Activated effector memory CD4-positive, alpha-beta T cell treated with anti-CD3 and anti-CD28 coated beads, Interleukin-2, amount 50 U/mL, for 16 hours (primary cell): ENCODE data around the gene DYNLT2.

Experiments used
- DNase-seq: peaks from one replicate; pipeline ENCODE4 v3.0.0-alpha.2; 2020

The DYNLT2 gene, protein sequence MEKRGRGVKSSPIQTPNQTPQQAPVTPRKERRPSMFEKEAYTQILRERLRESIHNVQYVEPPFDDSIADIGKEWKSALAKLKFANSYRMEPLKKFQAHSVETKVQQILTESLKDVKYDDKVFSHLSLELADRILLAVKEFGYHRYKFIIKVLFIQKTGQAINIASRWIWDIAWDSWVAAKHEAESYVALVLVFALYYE

DNA sequence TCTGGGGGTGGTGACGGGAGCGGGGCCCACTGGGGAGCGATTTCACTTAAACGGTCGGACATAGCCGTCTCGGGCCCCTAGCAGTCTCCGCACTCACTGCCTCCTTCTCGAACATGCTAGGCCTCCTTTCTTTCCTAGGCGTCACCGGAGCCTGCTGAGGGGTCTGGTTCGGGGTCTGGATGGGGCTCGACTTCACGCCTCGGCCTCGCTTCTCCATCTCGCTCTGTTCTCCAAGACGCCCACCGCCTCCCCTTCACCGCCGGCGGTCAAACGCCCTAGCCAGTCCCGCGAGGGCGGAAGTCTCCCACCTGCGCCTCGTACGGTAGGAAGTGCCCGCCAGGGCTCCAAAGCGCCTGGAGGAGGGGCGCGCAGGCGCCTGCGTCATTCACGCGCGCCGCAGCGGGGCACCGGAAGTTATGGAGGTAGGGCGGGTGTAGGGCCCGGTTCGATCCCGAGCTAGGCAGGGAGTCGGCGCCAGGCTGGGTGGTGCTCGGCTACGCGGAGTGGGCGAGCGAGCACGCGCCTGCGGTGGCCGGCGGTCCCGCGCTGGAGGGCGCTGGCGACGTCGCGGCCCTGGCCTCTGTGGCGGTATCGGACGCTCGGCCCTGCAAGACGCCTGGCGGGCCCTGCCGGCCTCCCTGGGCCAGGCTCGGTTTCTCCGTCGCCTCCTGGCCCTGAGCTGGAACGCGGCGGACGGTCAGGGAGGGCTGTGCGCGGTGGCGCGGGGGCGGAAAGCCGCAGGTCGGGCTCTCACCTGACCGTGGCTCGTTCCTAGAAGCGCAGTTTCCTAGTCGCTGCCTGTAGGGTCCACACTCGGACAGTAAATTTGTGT is at the start of gene DYNLT2, which contains the start of gene ERMARD:
TSS of gene DYNLT2 (minus strand) at position 331 of the 832 bp plus-strand sequence. CDS start at position 217, 114 bp downstream.
TSS of gene ERMARD (plus strand) at position 381 of the 832 bp plus-strand sequence. CDS start at position 417, 36 bp downstream.
- DNase-seq = peak; percentile 98

DNA sequence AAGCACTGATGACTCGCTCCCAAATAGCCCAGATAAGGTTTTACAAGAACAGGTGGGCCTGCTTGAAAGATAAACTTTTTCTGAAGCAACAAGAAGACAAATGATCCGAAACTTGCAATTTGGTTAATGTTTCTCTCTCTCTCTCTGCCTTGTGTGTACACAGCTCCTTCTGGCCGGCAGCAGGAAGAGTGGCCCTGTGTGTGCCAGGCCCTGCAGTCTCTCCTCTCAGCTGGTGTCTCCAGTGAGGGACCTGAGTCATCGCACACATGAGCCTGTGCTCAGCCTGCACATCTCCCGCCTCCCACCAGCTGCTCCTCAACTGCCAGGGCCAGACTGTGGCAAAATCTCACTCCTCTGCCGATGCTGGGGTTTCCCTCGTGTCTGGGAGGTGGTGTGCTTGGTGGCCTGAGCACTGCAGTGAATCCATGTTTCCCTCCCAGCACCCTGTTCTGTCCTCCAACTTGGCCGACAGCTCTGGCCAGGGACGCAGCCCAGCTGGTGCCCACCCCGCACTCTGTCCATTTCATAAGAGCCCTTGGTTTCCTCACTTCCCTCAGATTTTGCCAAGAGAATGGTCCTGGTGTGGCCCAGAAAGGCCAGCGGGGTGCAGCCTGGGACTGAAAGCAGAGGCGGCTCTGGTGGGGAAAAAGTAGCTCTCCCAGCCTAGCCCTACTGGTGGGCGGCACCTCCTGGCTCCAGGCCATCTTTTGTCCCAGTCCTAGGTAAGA is 49.5 kb upstream of the DYNLT2 start:
- DNase-seq = peak; percentile 39

DNA sequence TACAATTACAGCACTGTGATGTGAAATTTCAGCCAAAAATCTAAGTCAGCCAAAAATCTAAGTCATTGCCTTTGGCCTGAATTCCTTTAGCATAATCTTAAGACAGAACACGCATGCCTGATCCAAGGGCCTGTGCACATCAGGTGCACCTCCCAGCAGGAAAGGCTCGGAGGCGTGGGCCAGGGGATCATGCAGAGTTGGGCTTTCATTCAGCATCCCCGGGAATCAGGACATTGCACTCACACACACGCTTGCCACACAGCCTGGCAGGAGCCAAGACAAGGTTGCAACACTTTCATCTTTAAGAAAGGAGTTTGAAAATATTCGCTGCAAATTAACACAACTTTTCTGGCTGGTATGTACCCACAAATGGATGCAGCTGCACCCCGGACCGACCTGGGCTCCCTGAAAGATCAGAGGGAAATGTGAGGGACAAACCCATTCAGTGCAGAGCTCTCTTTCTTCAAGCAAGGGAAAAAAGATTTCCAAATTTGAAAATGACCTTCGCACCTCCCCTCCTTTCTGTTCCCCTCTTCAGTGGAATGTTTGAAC is 48.8 kb upstream of the DYNLT2 start:
- no peak for DNase-seq

DNA sequence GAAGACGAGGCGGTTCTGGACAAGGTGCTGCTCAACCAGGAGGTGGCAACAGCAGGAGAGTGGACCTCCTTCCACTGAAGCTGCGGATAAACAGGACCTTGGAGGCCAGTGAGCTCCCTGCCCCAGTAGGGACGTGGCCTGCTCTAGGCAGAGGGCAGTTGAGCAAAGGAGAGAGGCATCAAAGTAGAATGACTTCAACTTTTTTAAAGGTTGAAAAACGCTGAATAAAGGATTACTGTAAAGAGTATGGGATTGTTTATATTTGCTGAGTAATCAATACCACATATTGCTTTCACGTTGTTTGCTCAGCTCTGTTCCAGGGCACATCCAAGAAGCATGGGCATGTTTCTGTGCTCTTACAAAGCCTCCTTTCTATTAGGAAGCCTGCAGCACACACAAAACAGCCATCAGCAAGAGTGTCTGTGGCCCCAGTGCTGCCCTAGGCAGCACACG is 48.1 kb upstream of the DYNLT2 start:
- no peak for DNase-seq

DNA sequence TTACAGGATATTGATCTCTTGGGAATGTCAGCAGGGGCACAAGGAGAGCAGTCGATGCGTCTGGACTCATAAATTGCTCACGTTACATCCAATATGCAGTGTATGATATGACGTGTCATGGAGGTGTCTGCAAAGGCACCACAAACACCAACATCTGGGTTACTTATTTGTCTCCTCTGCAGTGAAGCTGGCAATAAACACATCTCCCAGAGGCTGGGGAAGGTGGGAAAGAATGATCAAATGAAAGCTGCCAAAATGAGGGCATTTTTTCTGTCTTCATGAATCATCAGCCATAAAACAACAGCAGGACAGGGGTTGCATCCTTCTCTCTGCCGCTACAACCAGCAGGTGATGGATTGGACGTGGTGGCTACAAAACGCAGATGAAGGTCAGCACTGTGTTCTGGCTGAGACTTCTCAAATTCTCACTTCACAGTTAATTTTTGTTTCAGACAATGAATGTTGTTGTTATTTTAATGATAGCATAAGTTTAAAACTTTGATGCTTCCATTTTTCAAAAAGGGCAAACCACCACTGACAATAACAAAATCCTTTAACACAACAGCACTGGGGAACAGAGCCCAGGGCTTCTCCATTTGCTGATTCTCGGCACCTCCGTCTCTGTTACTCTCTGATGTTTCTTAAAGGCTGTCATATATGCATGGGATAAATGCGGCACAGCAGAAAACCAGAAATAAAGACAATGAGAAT is 47.5 kb upstream of the DYNLT2 start:
- no peak for DNase-seq

DNA sequence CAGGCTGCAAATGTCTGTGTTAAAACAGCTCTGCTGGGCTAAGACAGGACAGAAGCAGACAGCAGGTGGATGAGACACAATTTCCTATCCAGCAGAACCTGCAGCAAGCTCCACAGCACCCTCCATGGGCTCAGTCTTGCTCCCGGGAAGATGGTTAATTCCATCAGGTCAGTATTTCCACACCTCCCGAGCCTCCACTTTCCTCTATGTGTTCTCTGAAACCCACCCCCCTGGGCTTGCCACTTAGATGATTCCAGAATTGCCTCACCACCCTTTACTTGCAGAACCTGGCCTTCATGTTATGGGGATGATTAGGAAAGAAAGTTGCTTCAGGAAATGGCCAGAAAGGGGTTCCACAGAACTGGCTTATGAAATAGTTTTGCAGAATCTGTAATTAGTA is 43.8 kb upstream of the DYNLT2 start:
- no peak for DNase-seq

DNA sequence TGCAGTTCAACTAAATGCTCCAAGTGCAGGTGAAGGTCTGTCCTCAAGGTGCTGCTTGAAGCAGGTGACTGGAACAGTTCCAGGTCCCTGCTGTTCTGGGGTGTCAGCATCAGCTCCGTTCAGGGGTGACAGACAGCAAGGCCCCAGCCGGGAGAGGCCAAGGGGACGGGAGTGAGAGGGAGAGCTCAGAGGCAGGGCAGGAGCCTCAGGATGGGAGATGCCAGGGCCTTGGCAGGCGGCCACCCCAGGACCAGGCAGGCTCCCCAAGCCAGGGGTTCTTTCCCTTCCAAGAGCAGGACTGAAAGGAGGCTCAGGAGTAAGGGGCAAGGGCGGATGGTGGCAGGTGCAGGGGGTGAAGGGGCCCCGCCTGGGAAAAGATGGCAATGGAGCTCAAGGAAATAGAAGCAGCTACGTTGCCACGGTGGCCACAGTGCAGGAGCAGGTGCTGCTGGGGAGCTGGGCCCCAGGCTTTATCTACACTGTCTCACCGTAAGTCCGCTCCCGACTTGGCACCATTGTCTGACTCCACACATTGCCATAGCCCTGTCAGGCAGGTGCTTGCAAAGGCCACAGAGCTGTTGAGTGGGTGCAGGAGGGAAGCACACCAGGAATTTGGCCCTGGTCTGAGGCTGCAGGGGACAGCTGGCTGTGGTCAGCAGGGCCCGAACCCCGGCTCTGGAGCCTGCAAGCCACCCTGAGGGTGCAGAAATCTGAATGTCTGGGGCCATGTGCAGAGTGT is 43.1 kb upstream of the DYNLT2 start:
- no peak for DNase-seq

DNA sequence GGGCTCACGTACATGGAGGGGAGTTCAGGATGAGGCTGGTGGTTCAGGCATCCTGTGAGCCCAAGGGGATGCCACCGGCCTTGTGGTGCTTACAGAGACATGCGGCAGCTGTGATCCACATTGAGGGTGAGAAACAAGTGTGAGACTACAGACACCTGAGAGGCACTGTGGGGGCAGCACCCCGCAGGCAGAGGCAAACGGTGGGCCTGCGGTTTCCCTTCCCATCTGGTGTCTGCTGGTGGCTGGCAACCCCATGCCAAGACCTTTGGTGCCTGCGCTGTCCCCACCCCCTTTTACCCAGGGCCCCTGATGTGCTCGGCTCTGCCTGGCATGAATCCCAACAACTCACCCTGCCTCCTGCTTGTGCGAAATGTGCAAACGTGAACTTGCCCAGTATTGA is 42.0 kb upstream of the DYNLT2 start:
- no peak for DNase-seq

DNA sequence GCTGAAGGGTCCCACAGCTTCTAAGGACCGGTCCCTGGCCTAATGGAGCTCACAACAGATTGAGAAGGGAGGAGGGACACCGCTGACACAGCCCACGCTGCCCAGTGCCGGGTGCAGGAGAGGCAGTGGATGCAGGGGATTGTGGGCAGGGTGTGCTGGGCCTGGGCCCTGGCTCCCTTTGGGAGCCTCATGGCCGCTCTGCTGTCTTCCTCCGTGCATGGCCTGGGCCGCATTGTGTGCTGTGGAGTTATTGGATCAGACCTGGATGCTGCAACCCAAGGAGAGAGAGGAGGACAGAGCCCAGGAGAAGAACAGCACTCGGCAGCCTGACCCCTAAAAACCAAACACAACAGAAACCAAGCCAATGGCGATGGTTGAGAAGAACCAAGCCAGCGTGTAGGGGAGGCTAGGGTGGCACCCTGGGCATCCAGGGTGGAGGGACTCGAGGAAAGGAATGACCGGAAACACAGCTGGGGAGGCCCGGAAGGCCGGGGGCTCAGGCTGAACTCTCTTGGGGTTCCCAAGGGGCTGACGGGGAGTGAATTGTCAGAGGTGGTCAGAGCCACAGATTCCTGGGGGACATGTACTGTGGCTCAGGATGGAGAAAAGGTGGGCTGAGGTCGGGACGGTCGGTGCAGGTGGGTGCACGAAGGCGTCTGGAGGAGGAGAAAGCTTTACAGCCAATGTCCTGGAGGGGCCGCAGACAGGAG is 41.1 kb upstream of the DYNLT2 start:
- no peak for DNase-seq

DNA sequence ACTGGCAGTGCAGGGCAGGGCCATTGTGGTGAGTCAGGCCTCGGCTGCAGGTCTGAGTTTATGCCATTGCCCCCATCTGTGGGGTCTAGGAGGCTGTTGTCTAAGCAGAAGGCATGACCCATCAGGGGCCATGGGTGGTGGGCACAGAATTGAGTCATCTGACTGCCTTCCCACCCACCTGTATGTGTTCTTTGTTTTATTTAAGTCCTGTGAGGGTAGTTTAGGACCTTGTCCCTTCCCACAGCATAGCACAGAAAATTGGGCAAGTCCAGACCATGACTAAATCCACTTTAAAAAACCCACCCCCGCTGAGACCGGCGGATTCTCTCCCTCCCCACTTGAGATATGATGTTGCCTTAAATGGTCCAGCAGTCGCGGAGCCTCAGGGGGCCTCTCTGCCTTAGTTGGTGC is 40.4 kb upstream of the DYNLT2 start:
- no peak for DNase-seq

DNA sequence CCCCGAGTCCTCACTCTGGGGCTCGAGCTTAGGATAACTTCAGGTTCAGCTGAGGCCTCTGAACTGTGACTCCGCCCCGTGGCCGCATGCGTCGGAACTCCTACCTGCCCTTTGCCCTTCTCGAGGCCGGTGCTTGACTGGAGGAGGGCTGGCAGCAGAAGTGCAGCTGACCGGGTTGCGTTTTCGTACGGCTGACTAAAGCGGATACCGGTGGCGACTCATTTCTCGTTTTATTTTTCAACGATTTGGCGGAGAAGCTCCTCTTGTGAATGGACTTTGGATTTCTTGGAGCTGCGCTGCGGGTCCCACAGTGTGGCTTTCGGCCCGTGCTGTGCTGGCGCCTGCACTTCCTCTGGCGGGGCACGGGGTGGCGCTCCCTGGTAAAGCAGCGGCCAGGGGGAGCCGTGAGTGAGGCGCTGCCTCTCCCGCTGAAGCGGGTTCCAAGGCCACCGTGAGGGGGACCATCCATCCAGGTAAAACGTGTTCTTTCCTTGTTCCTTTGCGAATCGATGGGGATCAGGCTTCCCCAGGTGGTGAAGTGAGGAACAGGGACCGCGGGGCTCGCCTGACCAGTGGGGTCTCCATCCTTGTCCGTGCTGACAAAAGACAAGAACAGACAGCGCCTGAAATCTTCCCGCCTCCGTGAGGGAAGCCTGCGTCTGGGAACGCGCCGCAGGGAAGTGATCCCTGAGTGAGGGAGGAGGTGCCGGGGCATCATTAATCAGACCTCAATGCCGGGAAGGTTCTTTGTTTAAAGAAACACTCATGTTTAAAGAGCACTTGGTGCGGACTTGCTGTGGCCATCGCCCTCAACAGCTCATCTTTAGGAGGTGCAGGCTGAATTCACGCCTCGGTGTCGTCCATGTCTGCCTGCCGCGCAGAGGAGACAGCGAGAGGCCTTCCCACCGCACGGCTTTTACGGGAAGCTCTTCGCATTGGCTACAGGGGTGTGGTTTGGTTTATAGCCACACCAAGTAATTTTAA is 38.9 kb upstream of the DYNLT2 start:
- DNase-seq = peak; percentile 90

DNA sequence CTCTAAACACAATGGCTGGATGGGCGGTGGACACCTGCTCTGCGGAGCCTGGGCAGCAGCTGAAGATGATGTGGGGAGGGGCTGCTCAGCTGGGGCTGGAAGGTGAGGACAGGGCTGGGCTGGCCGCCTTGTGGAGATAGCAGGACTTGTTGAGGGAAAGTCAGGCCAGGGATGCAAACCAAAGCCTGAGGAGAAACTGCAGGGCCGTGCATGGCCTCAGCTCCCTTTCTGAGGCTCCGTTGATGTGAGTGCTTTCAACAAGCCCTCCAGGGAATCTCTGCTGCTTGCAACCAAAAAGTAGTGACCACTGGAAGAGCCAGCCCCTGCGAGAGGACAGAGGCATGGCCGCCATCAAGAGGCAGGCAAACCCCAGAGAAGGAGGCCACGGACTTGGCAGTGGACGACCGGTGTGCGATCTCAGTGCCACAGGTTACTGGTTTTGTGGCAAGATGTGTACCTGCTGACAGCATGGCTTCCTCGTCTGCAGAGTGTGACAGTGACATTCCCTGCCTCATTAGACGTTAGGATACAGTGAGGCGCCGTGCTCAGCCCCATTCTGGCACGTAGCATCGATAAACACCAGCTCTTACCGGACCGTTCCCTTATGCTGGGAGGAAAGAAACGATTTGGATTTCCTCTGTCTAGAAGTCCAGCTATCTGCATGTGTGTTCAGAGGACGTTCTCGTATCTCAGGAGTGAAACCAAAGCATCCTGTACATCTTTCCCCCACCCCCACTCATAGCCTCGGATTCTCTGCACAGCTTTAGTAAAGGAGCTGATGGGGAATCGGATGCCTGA is 38.0 kb upstream of the DYNLT2 start:
- peak; percentile 46 for DNase-seq

DNA sequence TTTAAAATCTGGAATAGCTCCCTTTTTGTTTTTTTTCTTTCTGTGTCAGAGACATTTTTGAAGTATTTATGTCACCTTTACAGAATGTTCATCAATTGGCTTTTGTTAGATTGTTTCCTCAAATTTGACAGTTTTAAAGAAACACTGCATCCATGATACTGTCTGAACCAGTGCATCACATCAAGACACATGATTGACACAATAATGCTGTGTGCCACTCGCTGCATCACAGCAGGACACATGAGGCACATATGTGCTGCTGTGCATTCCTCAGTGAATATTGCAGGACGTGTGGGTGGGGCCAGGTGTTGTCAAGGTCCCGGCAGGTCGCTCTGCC is 37.4 kb upstream of the DYNLT2 start:
- no peak for DNase-seq

DNA sequence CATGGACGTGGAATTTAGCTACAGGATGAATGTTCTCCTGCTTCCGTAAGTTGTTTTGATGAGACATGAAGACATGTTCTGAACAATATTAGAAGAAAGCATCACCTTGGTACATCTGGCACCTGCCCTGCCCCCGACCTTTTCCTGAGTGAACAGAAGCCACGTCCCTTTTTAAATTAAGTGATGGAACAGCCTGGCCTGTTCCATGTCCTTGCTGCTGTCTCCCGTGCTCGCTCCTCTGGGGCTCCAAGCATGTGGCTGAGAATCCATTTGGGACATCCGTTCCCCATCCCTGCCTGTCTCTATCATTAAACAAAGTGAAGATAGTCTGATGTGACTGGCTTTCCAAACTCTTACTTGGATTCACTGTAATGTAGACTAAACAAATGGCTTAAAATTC is 36.4 kb upstream of the DYNLT2 start:
- DNase-seq = peak; percentile 42

DNA sequence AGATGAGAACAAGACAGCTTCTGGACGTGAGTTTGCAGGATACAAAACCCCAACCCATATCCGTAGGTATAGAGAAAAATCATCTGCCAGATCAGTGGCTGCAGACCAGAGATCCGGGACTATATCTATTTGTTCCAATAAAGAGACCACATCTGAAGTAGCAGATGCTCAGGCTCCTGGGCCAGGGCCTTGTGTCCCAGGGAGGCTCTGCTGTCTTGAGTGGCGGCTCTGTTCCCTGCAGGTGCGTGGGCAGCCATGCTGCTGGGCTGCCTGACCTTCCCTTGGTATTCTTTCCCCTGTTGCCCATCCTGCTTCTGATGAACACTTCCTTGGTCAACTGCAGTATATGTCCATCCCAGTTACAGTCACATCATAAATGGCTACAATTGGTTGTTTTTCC is 35.0 kb upstream of the DYNLT2 start:
- peak; percentile 44 for DNase-seq

DNA sequence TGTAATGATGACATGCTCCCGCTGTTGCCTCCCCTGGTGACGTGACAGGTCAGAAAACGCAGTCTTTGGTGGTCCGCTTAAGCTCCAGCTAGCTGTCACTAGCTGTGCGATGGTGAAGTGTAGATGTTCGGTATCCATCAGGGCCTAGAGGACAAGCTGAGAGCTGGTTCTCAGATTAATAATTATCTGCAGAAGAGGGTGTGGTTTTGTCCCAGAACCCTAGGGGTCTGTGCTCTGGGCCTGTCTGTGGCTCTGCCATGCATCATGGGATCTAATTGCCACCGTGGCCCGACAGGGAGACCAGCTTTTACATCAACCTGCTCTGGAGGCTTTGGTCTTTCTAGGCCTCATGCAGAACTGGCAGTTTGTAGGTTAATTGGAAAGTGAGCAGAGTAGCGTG is 34.2 kb upstream of the DYNLT2 start:
- DNase-seq = no peak

DNA sequence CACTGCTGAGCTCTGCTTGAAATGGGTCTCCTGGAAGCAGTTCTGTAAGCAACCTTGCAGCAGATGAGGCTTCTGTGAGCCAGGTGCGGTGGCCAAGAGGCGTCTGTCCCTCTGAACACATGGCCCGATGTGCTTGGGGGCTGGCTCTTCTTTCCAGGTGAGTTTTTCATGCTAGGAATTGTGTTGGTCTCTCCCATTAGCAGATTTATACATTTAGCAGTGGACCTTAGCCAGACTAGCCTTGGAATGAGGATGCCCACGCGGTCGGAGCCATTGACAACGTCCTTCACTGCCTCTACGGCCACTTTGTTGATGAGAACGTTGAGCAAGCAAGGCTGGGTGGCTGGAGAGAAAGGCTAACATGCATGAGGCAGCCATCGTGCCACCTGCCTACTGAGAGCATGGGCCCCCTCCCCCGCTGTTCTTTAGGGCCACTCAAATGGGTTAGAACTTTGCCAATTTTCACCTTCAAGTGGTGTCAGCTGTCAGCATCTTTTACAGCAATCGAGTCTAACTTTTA is 33.5 kb upstream of the DYNLT2 start:
- DNase-seq = peak; percentile 45

DNA sequence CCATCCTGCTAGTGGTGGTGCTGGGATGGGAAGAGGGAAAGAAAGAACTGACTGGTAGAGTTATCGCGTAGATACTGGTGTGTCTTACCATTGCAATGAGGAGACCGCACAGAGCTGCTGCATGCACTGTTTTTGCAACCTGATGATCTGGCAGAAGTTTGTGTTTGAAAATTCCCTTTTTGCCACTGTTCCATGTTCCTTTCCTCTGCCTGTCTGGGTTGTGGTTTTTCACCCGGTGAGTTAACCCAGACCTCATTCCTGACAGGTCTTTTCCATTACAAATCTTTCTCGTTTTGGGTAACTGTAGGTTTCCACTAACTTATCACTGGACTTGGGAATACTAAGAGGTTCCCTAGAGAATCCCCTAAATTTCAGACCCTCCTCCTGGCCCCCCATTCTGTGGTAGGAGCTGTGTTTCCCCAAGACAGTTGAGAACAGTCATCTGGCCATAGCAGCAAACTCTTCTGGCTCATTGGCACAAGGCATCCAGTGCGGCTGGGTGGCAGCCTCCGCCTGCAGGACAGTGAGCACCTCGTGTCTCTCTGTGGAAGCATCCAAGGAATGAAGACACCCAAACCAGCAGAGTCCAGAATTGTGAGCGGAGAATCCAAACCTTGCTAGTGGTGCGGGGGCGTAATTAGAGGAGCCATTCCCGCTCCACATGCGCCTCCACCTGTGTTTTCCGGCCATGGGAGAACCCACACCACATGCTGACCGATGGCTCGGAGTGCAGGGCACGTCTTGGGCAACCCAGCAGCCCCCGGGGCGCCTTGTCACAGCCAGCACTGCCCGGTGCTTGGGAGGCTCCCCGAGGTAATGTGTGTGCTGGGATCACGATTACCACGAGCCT is 32.8 kb upstream of the DYNLT2 start:
- peak; percentile 59 for DNase-seq
